ENCODE results near the gene ASIC2. TPM values are rescaled to one million over a fixed set of nuclear protein-coding genes. Genes with fewer than 3 reads are reported as not detected.

The ASIC2 gene
- total RNA-seq, 1 donor from 2014 or later, result not detected

GRCh38 chr17:33002246-33002645 lies 290.8 kb downstream of the ASIC2 start:
- TF ChIP-seq CTCF (IDR thresholded peaks at IDR 0.05), result no peak

GRCh38 chr17:32998887-32999228 lies 294.2 kb downstream of the ASIC2 start:
- ChIA-PET CTCF (interaction anchor here (0.7 to 2.5 kb wide), 5 partner anchors 8 to 219 kb away, joined by 3 to 19 read pairs (median 5); no protein-coding TSS in a partner anchor), POLR2A (no interaction called here)
- Mint-ChIP-seq H3K27ac (no peak overlapping the region), H3K27me3 (peaks cover 12% of the 10 kb centered on the region), H3K4me3 (no peak overlapping the region), H3K36me3 (ENCODE audit: low read depth) (no peaks in the 10 kb centered on the region), H3K9me3 (no peaks in the 10 kb centered on the region), H3K4me1 (peaks cover 5% of the 10 kb centered on the region)
- DNase-seq (no peak), ATAC-seq (ENCODE audit: low read depth) (no peak)
- intact Hi-C loops (cut with micrococcal nuclease), result loop anchor here (1.0 to 5.0 kb wide), 2 partner anchors 216 to 753 kb away; no protein-coding TSS in a partner anchor
- TF ChIP-seq CTCF (IDR thresholded peaks at IDR 0.05), result no peak

More at GRCh38 chr17:33002246-33002645, 290.8 kb downstream of the ASIC2 start:
- peaks cover 5% of the 10 kb centered on the region for H3K4me1 Mint-ChIP-seq
- H3K27ac Mint-ChIP-seq, result no peak overlapping the region
- intact Hi-C loops (cut with micrococcal nuclease), result no loop called here
- H3K4me3 Mint-ChIP-seq, result no peak overlapping the region
- CTCF ChIA-PET, result interaction anchor here (1.2 kb wide), 1 partner anchor 219 kb away, joined by 3 read pairs; no protein-coding TSS in a partner anchor
- no peaks in the 10 kb centered on the region for H3K36me3 Mint-ChIP-seq (ENCODE audit: low read depth)
- H3K9me3 Mint-ChIP-seq, result no peaks in the 10 kb centered on the region
- POLR2A ChIA-PET, result no interaction called here
- DNase-seq (no peak), ATAC-seq (ENCODE audit: low read depth) (no peak)
- peaks cover 15% of the 10 kb centered on the region for H3K27me3 Mint-ChIP-seq

- no peaks in the 10 kb centered on the region for H3K36me3 Mint-ChIP-seq (ENCODE audit: low read depth)
- no peak overlapping the region for H3K4me3 Mint-ChIP-seq
- DNase-seq, result peak; percentile 59
- peak; percentile 54 for ATAC-seq (ENCODE audit: low read depth)
- H3K27me3 Mint-ChIP-seq, result peaks cover 12% of the 10 kb centered on the region
- no peaks in the 10 kb centered on the region for H3K9me3 Mint-ChIP-seq
- intact Hi-C loops (cut with micrococcal nuclease), result loop anchor here (1.0 to 5.0 kb wide), 2 partner anchors 215 to 754 kb away; no protein-coding TSS in a partner anchor
- H3K27ac Mint-ChIP-seq, result no peak overlapping the region
- POLR2A ChIA-PET, result no interaction called here
- TF ChIP-seq CTCF (IDR thresholded peaks at IDR 0.05), result peak; percentile 96
- CTCF ChIA-PET, result interaction anchor here (0.6 to 2.5 kb wide), 6 partner anchors 8 to 218 kb away, joined by 3 to 19 read pairs (median 4); no protein-coding TSS in a partner anchor
- H3K4me1 Mint-ChIP-seq, result peaks cover 5% of the 10 kb centered on the region
Observed at GRCh38 chr17:32998111-32998886, 294.8 kb downstream of the ASIC2 start.

- no peak for ATAC-seq (ENCODE audit: low read depth)
- Mint-ChIP-seq H3K27me3 (peaks cover 10% of the 10 kb centered on the region), H3K4me1 (peaks cover 5% of the 10 kb centered on the region), H3K27ac (no peak overlapping the region), H3K4me3 (no peak overlapping the region), H3K9me3 (no peaks in the 10 kb centered on the region), H3K36me3 (ENCODE audit: low read depth) (no peaks in the 10 kb centered on the region)
- TF ChIP-seq CTCF (IDR thresholded peaks at IDR 0.05), result no peak
- DNase-seq, result no peak
- intact Hi-C loops (cut with micrococcal nuclease), result loop anchor here (5.0 kb wide), 1 partner anchor 757 kb away; no protein-coding TSS in a partner anchor
- ChIA-PET CTCF (no interaction called here), POLR2A (no interaction called here)
Observed at GRCh38 chr17:32995416-32996045, 297.6 kb downstream of the ASIC2 start.

GRCh38 chr17:32993977-32994376 lies 299.1 kb downstream of the ASIC2 start:
- no peak for DNase-seq
- ChIA-PET POLR2A (no interaction called here), CTCF (no interaction called here)
- Mint-ChIP-seq H3K9me3 (peaks cover 4% of the 10 kb centered on the region), H3K4me3 (no peak overlapping the region), H3K4me1 (peaks cover 5% of the 10 kb centered on the region), H3K27me3 (peaks cover 10% of the 10 kb centered on the region), H3K27ac (no peak overlapping the region), H3K36me3 (ENCODE audit: low read depth) (no peaks in the 10 kb centered on the region)
- ATAC-seq (ENCODE audit: low read depth), result no peak
- intact Hi-C loops (cut with micrococcal nuclease), result no loop called here
- TF ChIP-seq CTCF (IDR thresholded peaks at IDR 0.05), result no peak
